NT2/D1 (cell line): ENCODE data around the gene MOBP.

ENCODE experiments used
- SUZ12 ChIP-seq: IDR thresholded peaks from 2 replicates; pipeline ENCODE4 v1.6.1; 2011; ENCODE audit not compliant: insufficient read length, insufficient read depth; ENCODE audit errors: extremely low read depth
- ZNF274 ChIP-seq: IDR thresholded peaks from 2 replicates; pipeline ENCODE4 v1.6.1; 2011; ENCODE audit warnings: mild to moderate bottlenecking, low read depth, low read length

DNA sequence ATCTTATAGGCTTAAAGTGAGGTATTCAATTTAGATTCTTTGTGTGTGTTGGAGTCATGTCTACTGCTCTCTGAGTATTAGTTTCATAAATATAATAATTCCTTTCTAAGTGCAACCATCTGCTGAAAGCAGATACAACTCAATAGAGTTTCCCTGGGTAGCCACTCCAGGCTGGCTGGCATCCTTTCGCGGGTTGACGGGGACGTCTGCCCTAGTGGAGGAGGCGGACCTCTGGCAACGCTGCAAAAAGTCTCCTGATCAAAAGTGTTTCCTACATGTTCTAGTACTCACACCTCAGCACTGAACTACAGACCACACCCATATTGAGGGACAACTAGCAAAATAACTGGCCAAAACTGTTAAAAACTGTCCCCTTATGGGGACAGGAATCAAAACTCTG, 2.5 kb downstream of the MOBP start:
- TF ChIP-seq SUZ12 (no peak), ZNF274 (no peak)
